Activated CD4-positive, alpha-beta memory T cell treated with anti-CD3 and anti-CD28 coated beads, Interleukin-2, amount 10 ng/mL, durations not matched to agents 7 days and 5 days (primary cell): ENCODE measurements around the gene KIF5B. TPM values are rescaled to one million over a fixed set of nuclear protein-coding genes. Genes with fewer than 3 reads are reported as not detected.

Experiments
- CTCF ChIA-PET: fragments of 350-600 bp; sonication (Branson Sonifier 250); formaldehyde crosslinking; loops from one replicate; lab custom pipeline; 2021; ENCODE audit warnings: antibody characterized with exemption, inconsistent platforms; lab: Charles Lee
- POLR2A ChIA-PET: fragments of 350-600 bp; sonication (Branson Sonifier 250); formaldehyde crosslinking; loops from one replicate; lab custom pipeline; 2021; ENCODE audit warnings: antibody characterized with exemption; lab: Charles Lee
- DNase-seq: peaks from one replicate; pipeline ENCODE4 v3.0.0-alpha.2; 2020
- H3K27ac Mint-ChIP-seq: one replicate; pipeline ENCODE4 v1.8.0; 2021; ENCODE audit warnings: mild to moderate bottlenecking, mixed read lengths
- H3K27me3 Mint-ChIP-seq: one replicate; pipeline ENCODE4 v1.8.0; 2021; ENCODE audit warnings: mixed read lengths
- H3K36me3 Mint-ChIP-seq: one replicate; pipeline ENCODE4 v1.8.0; 2021; ENCODE audit warnings: low read depth, mixed read lengths
- H3K4me1 Mint-ChIP-seq: one replicate; pipeline ENCODE4 v1.8.0; 2021; ENCODE audit warnings: mixed read lengths
- H3K4me3 Mint-ChIP-seq: one replicate; pipeline ENCODE4 v1.8.0; 2021; ENCODE audit warnings: mild to moderate bottlenecking, mixed read lengths
- H3K9me3 Mint-ChIP-seq: one replicate; pipeline ENCODE4 v1.8.0; 2021; ENCODE audit warnings: mixed read lengths
- total RNA-seq, 2 experiments: library from RNA; stranded (reverse); gene quantifications; one replicate each; pipeline ENCODE4 v1.2.3, GENCODE V29; 2021

Gene KIF5B
- total RNA-seq, 2 experiments from 2014 or later = 79.8 to 80.8 TPM

GRCh38 chr10:31963589-31963980 is 92.6 kb downstream of the KIF5B start:
- H3K27me3 Mint-ChIP-seq = peaks cover 3% of the 10 kb centered on the region
- CTCF ChIA-PET = interaction anchor here (0.9 kb wide), 1 partner anchor 102 kb away, joined by 3 read pairs; no protein-coding TSS in a partner anchor

GRCh38 chr10:31962826-31963588 is 93.2 kb downstream of the KIF5B start:
- H3K4me3 Mint-ChIP-seq = no peak overlapping the region
- no peak for DNase-seq
- ChIA-PET CTCF (interaction anchor here (0.9 kb wide), 1 partner anchor 102 kb away, joined by 3 read pairs; no protein-coding TSS in a partner anchor), POLR2A (no interaction called here)
- H3K27ac Mint-ChIP-seq = no peak overlapping the region
- no peaks in the 10 kb centered on the region for H3K36me3 Mint-ChIP-seq
- H3K9me3 Mint-ChIP-seq = no peaks in the 10 kb centered on the region
- peaks cover 9% of the 10 kb centered on the region for H3K4me1 Mint-ChIP-seq
- peaks cover 3% of the 10 kb centered on the region for H3K27me3 Mint-ChIP-seq

More at GRCh38 chr10:31963589-31963980, 92.6 kb downstream of the KIF5B start:
- Mint-ChIP-seq H3K4me1 (peaks cover 9% of the 10 kb centered on the region), H3K9me3 (no peaks in the 10 kb centered on the region), H3K27ac (no peak overlapping the region), H3K36me3 (no peaks in the 10 kb centered on the region), H3K4me3 (no peak overlapping the region)
- no peak for DNase-seq
- POLR2A ChIA-PET = no interaction called here

GRCh38 chr10:31961277-31962074 is 94.7 kb downstream of the KIF5B start:
- POLR2A ChIA-PET = no interaction called here
- Mint-ChIP-seq H3K9me3 (no peaks in the 10 kb centered on the region), H3K36me3 (no peaks in the 10 kb centered on the region), H3K27me3 (peaks cover 3% of the 10 kb centered on the region), H3K27ac (no peak overlapping the region), H3K4me1 (peaks cover 9% of the 10 kb centered on the region), H3K4me3 (no peak overlapping the region)
- CTCF ChIA-PET = no interaction called here
- no peak for DNase-seq

GRCh38 chr10:31959461-31960173 is 96.6 kb downstream of the KIF5B start:
- Mint-ChIP-seq H3K4me3 (no peak overlapping the region), H3K4me1 (peaks cover 9% of the 10 kb centered on the region), H3K27ac (no peak overlapping the region), H3K9me3 (peaks cover 1% of the 10 kb centered on the region), H3K36me3 (no peaks in the 10 kb centered on the region), H3K27me3 (peaks cover 3% of the 10 kb centered on the region)
- ChIA-PET CTCF (no interaction called here), POLR2A (interaction anchor here (1.6 kb wide), 1 partner anchor 29 kb away, joined by 4 read pairs; no protein-coding TSS in a partner anchor)
- DNase-seq = no peak

Other genes starting within 250 kb of the KIF5B start
- gene ARHGAP12, start 127.6 kb downstream of the KIF5B start, total RNA-seq = 10 to 100 TPM; 10.7 to 12.0 TPM